Activated naive CD4-positive, alpha-beta T cell treated with anti-CD3 and anti-CD28 coated beads for 36 hours (primary cell): ENCODE data around the gene APOBEC3B. TPM values are rescaled to one million over a fixed set of nuclear protein-coding genes. Genes with fewer than 3 reads are reported as not detected.
"Not testable (repeated sequence)": the region's sequence is repeated elsewhere in the genome, so short reads cannot be mapped to it uniquely, and the experiment has no call there.

Source experiments
- CTCF ChIA-PET: fragments of 350-600 bp; sonication (Branson Sonifier 250); formaldehyde crosslinking; loops from one replicate; lab custom pipeline; 2021; ENCODE audit warnings: antibody characterized with exemption; lab: Charles Lee
- DNase-seq: peaks from one replicate; pipeline ENCODE4 v3.0.0-alpha.2; 2020
- H3K27ac Mint-ChIP-seq: one replicate; pipeline ENCODE4 v1.8.0; 2021; ENCODE audit warnings: mild to moderate bottlenecking, mixed read lengths
- H3K27me3 Mint-ChIP-seq: one replicate; pipeline ENCODE4 v1.8.0; 2021; ENCODE audit warnings: low read depth, mixed read lengths
- H3K36me3 Mint-ChIP-seq: one replicate; pipeline ENCODE4 v1.8.0; 2021; ENCODE audit warnings: low read depth, mixed read lengths
- H3K4me1 Mint-ChIP-seq: one replicate; pipeline ENCODE4 v1.8.0; 2021; ENCODE audit warnings: low read depth, mixed read lengths
- H3K4me3 Mint-ChIP-seq: one replicate; pipeline ENCODE4 v1.8.0; 2021; ENCODE audit warnings: mild to moderate bottlenecking, moderate library complexity, mixed read lengths
- H3K9me3 Mint-ChIP-seq: one replicate; pipeline ENCODE4 v1.8.0; 2021; ENCODE audit warnings: mixed read lengths
- intact Hi-C: fragments of 100-400 bp; cut with micrococcal nuclease; formaldehyde crosslinking; loops from one replicate; pipeline ENCODE4 v1.15.1; 2023
- total RNA-seq, 2 experiments: library from RNA; stranded (reverse); gene quantifications; one replicate each; pipeline ENCODE4 v1.2.3, GENCODE V29; 2021

APOBEC3B gene
- total RNA-seq, 2 experiments from 2014 or later, result 5.5 to 6.0 TPM

DNA sequence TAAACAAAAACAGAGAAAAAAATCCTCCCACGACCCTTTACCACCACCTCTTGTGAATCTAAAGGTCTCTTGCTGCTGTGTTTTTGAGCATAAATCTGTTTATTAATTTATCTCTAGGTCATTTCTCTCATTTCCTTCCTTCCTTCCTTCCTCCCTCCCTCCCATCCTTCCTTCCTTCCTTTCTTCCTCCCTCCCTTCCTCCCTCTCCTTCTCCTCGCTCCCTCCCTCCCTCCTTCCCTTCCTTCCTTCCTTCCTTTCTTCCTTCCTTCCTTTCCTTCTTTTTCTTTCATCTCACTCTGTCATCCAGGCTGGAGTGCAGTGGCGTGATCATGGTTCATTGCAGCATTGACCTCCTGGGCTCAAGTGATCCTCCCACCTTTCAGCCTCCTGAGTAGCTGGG, 38.3 kb upstream of the APOBEC3B start:
- Mint-ChIP-seq H3K9me3 (no peaks in the 10 kb centered on the region), H3K4me3 (no peak overlapping the region), H3K36me3 (no peaks in the 10 kb centered on the region), H3K4me1 (peaks cover 48% of the 10 kb centered on the region), H3K27ac (no peak overlapping the region), H3K27me3 (peaks cover 27% of the 10 kb centered on the region)
- intact Hi-C loops, result no loop called here
- CTCF ChIA-PET, result interaction anchor here (0.6 kb wide), 1 partner anchor 31 kb away, joined by 3 read pairs; no protein-coding TSS in a partner anchor
- DNase-seq, result no peak

DNA sequence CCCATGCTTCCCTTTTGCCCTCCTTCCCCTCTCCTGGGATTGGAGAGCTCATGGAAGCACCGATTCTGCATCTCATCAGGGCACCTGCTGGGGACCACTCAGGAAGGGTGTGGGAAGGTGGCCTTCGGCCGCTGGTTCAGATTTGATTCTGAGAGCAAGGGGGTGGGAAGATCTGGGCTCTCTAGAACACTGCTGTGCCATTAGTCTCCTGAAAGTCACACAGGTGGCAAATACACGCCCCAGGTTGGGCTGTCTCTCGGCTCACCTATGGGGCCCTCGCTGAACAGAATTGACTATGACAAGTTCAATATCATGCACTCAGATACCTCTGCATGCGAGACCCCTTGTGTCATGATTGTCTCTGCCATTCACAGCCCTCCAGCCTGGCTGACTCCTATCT, 37.5 kb upstream of the APOBEC3B start:
- no peak for DNase-seq
- H3K27ac Mint-ChIP-seq, result no peak overlapping the region
- no peak overlapping the region for H3K4me3 Mint-ChIP-seq
- H3K27me3 Mint-ChIP-seq, result peaks cover 27% of the 10 kb centered on the region
- CTCF ChIA-PET, result interaction anchor here (0.6 kb wide), 1 partner anchor 32 kb away, joined by 3 read pairs; no protein-coding TSS in a partner anchor
- no peaks in the 10 kb centered on the region for H3K36me3 Mint-ChIP-seq
- H3K9me3 Mint-ChIP-seq, result no peaks in the 10 kb centered on the region
- intact Hi-C loops, result no loop called here
- H3K4me1 Mint-ChIP-seq, result peaks cover 48% of the 10 kb centered on the region

DNA sequence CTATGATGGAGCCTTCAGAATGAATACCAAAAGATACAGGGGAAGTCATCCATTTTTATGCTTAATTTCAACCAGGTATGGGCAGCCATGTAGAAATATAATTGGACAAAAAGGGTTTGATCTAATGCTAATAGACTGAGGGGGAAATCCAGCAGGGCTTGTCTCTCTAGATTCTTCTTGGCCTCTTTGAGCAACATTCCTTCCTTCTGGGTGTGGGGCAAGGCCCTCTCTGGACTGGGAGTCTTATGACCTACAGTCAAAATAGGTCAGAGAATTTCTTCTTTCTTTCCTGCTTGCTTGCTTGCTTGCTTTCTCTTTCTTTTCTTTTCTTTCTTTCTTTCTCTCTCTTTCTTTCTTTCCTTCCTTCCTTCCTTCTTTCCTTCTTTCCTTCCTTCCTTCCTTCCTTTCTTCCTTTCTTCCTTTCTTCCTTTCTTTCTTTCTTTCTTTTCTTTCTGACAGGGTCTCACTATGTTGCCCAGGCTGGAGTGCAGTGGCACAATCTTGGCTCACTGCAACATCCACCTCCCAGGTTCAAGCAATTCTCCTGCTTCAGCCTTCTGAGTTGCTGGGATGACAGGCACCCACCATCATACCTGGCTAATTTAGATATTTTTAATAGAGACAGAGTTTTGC, 36.3 kb upstream of the APOBEC3B start:
- not testable (repeated sequence) for H3K27ac Mint-ChIP-seq
- H3K4me1 Mint-ChIP-seq, result peaks cover 46% of the 10 kb centered on the region

DNA sequence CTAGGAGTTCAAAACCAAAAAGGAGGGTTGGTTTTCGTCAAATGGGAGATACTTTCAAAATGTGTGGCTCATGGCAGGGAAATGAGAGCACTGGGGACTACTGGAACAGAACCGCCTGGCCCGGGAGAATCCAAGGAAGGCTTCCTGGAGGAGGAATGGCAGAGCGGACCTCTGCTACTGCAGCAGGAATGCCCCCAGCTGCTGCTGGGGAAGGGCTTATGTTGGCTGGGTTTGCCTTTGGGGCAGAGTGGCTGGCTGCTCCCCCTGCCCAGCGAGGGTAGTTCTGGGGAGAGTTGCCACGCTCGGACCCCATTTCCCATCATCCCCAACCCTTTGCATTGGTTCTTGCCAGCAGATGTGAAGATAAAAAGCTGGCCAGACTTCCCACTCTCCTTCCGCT, 35.4 kb upstream of the APOBEC3B start:
- Mint-ChIP-seq H3K27ac (no peak overlapping the region), H3K27me3 (peaks cover 27% of the 10 kb centered on the region), H3K4me3 (no peak overlapping the region), H3K36me3 (no peaks in the 10 kb centered on the region), H3K4me1 (peaks cover 36% of the 10 kb centered on the region), H3K9me3 (no peaks in the 10 kb centered on the region)
- intact Hi-C loops, result no loop called here
- CTCF ChIA-PET, result no interaction called here
- no peak for DNase-seq

More for the DNA sequence above, 36.3 kb upstream of the APOBEC3B start:
- DNase-seq, H3K9me3 Mint-ChIP-seq, intact Hi-C loops, H3K36me3 Mint-ChIP-seq, CTCF ChIA-PET, H3K4me3 Mint-ChIP-seq: not testable (repeated sequence)
- peaks cover 27% of the 10 kb centered on the region for H3K27me3 Mint-ChIP-seq

DNA sequence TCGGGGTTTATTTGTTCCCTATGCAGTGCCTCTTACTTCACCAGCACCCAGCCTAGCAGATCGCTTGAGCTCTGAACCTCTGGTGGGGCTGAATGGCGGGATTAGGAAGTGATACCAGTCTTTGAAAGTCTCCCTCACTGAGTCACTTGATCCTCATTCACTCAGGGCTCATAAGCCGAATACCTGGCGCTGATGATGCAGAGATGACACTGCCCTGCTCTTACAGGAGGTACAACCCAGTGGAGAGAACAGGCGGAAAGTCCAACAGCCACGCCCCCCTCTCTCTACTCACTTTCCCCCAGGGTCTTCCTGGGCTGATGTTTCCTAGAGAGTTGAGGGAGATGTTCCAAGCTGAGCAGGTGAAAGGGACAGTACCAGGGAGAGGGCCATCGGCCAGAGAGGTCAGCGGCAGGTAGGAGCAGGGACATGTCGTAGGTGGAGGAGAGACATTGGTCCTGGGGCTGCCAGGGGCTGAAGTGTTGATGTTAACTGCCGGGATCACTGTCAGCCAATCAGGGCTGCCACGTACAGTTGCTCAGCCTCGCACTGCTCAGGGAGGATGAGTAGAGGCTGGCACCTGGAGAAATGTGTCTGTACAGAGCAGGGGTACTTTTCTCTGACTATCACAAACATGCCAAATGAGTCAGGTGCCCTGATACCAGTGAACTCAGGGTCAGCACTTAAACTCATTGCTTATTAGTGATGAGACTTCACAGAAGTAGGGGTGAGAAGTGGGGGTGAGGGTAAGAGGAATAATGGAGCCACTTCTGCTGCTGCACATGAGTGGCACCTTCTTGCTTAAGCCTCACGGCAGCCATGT, 34.6 kb upstream of the APOBEC3B start:
- Mint-ChIP-seq H3K27ac (peak overlapping the region; percentile 90), H3K9me3 (no peaks in the 10 kb centered on the region), H3K36me3 (no peaks in the 10 kb centered on the region), H3K4me1 (peaks cover 29% of the 10 kb centered on the region), H3K4me3 (no peak overlapping the region), H3K27me3 (peaks cover 27% of the 10 kb centered on the region)
- intact Hi-C loops, result no loop called here
- DNase-seq, result peak; percentile 67
- CTCF ChIA-PET, result no interaction called here

DNA sequence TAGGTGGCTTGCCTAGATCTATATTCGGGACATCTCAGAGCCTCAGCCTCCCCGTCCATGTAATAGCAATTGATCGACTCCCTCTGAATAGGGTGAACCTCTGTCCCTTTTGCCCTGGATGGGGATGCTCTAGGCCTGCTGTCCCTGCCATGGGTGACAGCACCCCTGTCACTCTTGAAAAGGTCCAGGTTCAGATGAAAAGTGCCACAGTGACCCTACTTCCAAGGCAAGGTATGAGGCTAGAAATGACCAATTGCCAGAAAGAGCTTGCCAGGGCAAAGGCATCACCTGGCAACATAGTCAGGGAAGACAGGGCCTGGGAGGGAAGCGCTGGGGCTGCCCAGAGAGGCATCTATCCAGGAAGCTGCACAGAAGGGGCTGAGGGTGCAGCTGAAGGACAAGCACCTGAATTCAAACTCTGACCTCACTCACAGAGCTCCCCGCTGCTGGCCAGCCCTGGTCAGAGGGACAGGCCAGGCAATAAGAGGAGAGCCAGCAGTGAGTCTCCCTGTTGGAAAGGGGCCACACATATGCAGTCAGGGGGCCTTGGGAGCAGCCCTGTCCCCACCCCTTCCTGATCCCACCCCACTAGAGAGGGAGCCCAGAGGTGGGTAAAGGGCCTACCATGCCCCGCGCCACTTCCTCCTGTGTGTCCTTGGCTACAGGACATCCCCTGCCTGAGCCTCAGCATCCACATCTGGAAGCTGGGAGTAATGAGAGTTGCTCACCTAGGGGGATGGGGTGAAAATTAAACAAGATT, 33.8 kb upstream of the APOBEC3B start:
- no peak for DNase-seq
- CTCF ChIA-PET, result no interaction called here
- intact Hi-C loops, result no loop called here
- Mint-ChIP-seq H3K27me3 (peaks cover 26% of the 10 kb centered on the region), H3K36me3 (no peaks in the 10 kb centered on the region), H3K27ac (peak overlapping the region; percentile 16), H3K9me3 (no peaks in the 10 kb centered on the region), H3K4me1 (peaks cover 27% of the 10 kb centered on the region), H3K4me3 (no peak overlapping the region)

DNA sequence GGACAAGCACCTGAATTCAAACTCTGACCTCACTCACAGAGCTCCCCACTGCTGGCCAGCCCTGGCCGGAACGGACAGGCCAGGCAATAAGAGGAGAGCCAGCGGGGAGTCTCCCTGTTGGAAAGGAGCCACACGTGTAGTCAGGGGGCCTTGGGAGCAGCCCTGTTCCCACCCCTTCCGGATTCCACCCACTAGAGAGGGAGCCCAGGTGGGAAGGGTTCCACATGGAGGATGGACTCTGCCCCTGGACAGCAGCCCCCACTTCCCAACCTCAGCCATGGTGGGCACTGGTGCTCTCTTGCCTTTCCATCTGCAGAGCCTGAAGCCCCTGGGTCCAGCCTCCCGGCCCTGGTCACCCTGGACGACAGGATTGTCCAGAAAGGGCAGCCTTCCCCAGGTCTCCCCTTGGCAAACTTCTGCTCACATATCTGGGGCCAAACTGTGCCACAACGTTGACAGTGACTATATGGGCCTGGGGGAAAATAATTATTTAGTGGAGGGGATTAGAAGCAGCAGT, 32.2 kb upstream of the APOBEC3B start:
- no peak for DNase-seq
- Mint-ChIP-seq H3K4me1 (peaks cover 35% of the 10 kb centered on the region), H3K27ac (no peak overlapping the region), H3K27me3 (peaks cover 14% of the 10 kb centered on the region), H3K9me3 (no peaks in the 10 kb centered on the region), H3K36me3 (no peaks in the 10 kb centered on the region), H3K4me3 (no peak overlapping the region)
- intact Hi-C loops, result no loop called here
- CTCF ChIA-PET, result interaction anchor here (1.8 kb wide), 1 partner anchor 80 kb away, joined by 6 read pairs; no protein-coding TSS in a partner anchor

DNA sequence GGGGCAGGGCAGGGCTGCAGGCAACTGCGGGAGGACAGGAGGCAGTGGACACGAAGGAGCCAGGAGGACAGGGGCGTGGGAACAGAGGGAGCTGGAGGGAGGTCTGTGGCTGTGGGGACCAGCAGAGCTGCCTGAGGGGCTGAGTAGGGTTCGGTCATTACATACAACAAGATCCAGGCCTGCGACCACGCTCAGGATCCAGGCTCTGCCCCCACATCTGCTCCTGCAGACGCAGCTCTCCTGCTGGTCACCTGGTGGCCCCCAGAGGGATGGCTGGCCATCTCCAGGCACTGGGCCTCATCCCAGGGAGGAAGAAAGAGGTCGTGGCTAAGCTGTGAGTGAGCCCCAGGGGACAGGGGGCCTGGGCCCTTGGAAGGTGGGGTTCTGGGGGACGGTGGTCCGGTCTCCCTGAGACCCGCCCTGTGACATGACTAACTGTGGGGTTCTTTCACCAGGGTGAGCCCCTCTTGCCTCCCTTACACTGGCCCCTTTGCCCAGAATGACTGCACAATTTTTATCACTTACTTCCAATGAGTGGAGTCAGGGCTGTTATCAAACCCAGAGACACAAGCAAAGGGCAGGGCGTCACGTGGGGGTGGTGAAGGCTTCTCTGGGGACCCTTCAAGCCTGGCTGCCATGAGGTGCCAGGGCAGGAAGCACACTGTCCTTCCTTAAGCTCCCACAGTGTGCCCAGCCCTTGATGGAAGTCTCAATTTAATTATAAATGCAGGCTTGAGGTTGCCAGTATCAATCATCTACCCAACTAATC, 31.4 kb upstream of the APOBEC3B start:
- intact Hi-C loops, result no loop called here
- CTCF ChIA-PET, result interaction anchor here (0.7 to 1.8 kb wide), 6 partner anchors 9 to 108 kb away, joined by 3 to 6 read pairs (median 4); no protein-coding TSS in a partner anchor
- Mint-ChIP-seq H3K4me3 (no peak overlapping the region), H3K36me3 (no peaks in the 10 kb centered on the region), H3K27me3 (peaks cover 13% of the 10 kb centered on the region), H3K9me3 (no peaks in the 10 kb centered on the region), H3K4me1 (peaks cover 37% of the 10 kb centered on the region), H3K27ac (no peak overlapping the region)
- no peak for DNase-seq

DNA sequence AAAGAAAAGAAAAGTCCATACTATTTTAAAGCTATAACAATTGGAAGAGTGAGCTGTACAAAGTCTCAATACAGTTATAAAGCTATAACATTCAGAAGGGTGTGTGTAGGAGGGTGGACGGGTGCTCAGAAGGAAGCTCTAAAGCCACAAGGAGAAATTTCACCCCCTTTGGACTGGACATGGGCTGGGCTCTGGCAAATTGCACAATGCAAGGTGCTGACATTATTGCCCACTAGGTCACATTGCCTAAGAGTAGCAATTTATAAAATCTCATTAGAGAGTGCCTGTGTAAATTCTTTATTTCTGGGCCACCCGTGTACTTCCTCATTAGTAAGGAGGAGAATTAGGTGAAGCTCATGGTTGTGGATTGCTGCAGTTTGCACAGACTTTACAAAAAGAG, 30.4 kb upstream of the APOBEC3B start:
- CTCF ChIA-PET, result interaction anchor here (0.7 to 2.1 kb wide), 6 partner anchors 10 to 109 kb away, joined by 3 to 8 read pairs (median 4); no protein-coding TSS in a partner anchor
- H3K36me3 Mint-ChIP-seq, result no peaks in the 10 kb centered on the region
- intact Hi-C loops, result no loop called here
- no peak overlapping the region for H3K27ac Mint-ChIP-seq
- no peaks in the 10 kb centered on the region for H3K9me3 Mint-ChIP-seq
- peaks cover 8% of the 10 kb centered on the region for H3K27me3 Mint-ChIP-seq
- no peak for DNase-seq
- peaks cover 34% of the 10 kb centered on the region for H3K4me1 Mint-ChIP-seq
- no peak overlapping the region for H3K4me3 Mint-ChIP-seq

DNA sequence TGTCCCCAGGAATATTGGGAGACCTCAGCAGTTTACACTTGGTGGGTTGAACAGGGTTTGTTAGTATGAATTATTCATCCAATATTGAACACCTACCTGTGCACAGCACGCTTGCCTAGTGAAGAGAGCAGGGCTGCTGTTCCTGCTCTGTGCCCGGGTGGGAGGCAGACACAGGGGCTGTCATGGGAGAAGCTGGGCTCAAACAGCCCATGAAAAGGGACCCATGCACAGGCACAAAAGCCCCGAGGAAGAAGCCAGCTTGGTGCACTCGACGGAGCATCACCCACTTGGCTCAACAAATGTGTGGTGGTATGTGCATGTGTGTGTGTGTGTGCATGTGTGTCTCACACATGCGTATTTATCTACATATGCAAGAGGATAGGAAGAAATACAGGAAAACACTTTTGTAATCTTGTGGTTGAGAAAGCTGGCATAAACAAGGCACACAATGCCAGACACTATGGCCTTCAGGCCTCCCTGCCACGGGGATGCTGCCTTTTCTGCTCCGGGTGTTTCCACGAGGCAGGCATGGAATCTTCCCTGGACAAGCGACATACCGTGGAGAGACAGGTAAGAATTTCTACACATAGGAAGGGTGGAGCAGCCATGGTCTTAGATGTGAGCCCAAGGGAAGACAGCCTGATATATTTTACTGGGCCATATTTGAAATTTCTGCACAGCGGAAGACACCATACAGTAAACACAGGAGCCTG, 29.7 kb upstream of the APOBEC3B start:
- H3K27me3 Mint-ChIP-seq, result peaks cover 3% of the 10 kb centered on the region
- peaks cover 29% of the 10 kb centered on the region for H3K4me1 Mint-ChIP-seq
- H3K9me3 Mint-ChIP-seq, result no peaks in the 10 kb centered on the region
- intact Hi-C loops, result no loop called here
- H3K4me3 Mint-ChIP-seq, result no peak overlapping the region
- no peak overlapping the region for H3K27ac Mint-ChIP-seq
- DNase-seq, result no peak
- no peaks in the 10 kb centered on the region for H3K36me3 Mint-ChIP-seq
- CTCF ChIA-PET, result interaction anchor here (1.3 to 2.1 kb wide), 6 partner anchors 11 to 82 kb away, joined by 3 to 8 read pairs (median 4); no protein-coding TSS in a partner anchor

DNA sequence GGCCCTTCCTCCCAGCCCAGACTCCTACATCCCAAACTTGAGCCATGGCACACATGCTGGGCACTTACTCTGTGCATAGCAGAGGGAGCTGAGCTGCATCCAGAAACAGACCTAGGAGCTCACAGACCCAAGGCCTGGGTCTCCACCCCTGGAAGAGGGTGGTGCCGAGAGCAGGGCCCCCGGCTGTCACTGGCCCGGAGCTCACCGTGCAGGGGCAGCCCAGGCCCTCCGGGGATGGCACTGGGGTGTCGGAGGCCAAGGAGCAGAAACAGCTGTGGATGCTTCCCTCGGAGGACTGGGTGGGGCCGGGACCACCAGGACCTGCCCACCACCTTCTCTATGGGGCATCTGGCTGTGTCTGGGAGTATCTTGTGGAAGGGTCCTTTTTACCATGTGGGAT, 29.1 kb upstream of the APOBEC3B start:
- Mint-ChIP-seq H3K27ac (no peak overlapping the region), H3K4me3 (no peak overlapping the region), H3K4me1 (peaks cover 23% of the 10 kb centered on the region), H3K36me3 (no peaks in the 10 kb centered on the region), H3K9me3 (no peaks in the 10 kb centered on the region), H3K27me3 (no peaks in the 10 kb centered on the region)
- no peak for DNase-seq
- intact Hi-C loops, result no loop called here
- CTCF ChIA-PET, result interaction anchor here (1.4 to 2.1 kb wide), 2 partner anchors 25 to 83 kb away, joined by 4 to 8 read pairs; no protein-coding TSS in a partner anchor
